GM15510 (cell line): ENCODE results near the gene FIGLA.

Experiments
- POLR2A ChIP-seq: IDR thresholded peaks from 3 replicates; pipeline ENCODE4 v1.6.1; 2011; ENCODE audit warnings: borderline replicate concordance; ENCODE audit not compliant: insufficient read length; ENCODE audit errors: extremely low read depth

FIGLA gene

DNA sequence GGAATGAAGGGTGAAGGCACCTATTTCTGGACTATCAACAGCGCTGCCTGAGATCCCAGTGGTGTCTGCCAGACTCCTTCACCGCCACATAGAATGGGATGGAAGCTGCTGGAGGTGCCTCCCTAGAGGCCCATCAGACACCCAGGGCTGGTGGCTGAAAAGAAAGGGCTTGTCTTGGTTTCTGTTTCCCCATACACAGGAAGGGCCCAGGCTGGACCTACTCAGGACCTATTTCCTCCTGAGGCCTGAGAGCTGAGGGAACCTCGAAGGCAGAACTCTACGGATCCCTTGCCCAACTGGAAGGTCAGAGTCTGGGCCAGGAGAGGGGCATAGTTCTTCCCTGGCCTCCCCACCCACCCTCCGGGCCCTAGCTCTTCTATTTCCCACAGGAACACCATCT is 32.8 kb upstream of the FIGLA start:
- no peak for TF ChIP-seq POLR2A

DNA sequence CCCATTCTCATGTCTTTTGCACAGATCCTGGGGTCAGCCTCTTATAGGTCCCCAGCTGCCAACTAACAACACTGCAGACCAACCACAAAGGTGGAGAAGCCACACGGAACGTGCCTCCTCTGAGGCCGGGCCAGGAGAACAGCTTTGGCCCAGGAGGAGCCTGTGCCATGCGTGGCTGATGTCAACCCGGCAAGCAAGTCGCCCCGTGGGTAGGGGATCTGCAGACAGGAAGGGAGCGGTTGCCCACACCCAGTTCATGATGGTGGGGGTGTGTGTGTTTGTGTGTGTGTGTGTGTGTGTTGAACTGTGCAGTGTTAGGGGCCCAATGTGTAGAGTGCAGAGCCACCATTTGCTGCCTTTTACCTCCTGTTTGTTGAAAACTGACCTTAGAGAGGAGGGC is 32.4 kb upstream of the FIGLA start:
- no peak for TF ChIP-seq POLR2A

DNA sequence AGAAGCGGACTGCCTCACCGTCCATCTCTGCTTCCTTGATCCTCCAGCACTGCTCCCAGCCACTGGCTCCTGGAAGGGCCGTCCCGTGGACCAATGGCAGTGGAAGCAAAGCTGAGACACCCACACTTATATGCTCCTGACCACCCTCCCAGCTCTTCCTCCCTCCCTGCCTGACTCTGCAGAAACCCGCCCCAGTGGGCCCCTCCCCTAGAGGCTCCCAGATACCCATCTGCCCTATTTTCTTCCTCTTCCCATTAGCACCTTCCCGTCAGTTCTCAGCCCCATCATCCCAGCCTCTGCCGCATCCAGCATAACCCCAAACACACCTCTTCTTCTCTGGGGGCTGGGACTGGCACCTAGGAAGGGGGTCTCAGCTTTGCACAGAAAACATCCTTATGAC is 30.1 kb upstream of the FIGLA start, which contains the start of gene CLEC4F:
Gene CLEC4F (minus strand): TSS at position 101 of the 400 bp plus-strand sequence. CDS start 76 bp downstream, at position 25.
- TF ChIP-seq POLR2A, result no peak

DNA sequence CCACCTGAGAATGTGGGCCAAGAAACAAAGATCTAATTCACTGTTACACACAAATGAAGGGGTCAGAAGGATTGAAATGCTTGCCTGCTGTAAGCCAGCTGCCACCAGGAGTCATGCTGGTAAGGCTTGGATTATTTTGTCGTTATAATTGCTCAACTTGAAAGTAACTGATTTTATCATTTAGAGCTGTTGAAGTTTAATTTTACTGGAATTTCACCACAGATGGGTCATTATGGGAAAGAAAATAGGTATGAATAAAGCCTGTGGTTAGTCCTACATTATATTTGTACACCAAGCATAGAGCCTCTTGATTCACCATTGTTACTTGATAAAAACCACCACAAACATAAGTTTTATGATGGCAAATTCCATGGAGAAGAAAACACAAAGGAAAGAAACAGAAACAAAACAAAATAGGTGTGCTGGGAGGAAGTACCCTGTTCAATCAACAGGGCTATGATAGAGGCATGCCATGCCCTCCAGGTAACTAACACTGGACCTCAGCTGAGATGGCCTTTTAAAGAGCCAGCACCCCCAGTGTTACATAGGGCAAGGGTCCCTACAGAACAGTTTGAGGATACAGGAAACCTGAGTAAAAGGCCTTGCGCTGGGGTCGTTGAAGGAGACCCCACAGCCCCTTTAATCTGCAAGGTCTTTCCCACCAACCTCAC is 27.0 kb upstream of the FIGLA start:
- TF ChIP-seq POLR2A, result no peak

DNA sequence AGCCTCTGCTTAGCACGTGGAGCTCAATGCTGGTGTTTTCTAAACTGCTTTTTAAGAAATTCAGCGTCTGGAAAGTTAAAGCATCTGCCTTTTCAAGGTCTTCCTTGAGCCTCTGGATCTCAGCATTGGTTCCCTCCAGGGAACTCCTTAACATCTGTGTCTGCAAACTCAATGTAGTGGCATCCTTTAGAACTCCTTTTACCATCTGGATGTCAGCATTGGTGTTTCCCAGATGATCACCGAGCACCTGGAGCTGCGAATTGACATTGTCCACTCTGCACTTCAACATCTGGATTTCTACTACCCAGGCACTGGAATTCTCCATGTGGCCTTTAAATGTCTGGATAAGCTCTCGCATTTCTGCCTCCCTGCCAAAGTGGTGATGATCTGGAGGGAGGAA is 26.3 kb upstream of the FIGLA start:
- TF ChIP-seq POLR2A, result no peak

DNA sequence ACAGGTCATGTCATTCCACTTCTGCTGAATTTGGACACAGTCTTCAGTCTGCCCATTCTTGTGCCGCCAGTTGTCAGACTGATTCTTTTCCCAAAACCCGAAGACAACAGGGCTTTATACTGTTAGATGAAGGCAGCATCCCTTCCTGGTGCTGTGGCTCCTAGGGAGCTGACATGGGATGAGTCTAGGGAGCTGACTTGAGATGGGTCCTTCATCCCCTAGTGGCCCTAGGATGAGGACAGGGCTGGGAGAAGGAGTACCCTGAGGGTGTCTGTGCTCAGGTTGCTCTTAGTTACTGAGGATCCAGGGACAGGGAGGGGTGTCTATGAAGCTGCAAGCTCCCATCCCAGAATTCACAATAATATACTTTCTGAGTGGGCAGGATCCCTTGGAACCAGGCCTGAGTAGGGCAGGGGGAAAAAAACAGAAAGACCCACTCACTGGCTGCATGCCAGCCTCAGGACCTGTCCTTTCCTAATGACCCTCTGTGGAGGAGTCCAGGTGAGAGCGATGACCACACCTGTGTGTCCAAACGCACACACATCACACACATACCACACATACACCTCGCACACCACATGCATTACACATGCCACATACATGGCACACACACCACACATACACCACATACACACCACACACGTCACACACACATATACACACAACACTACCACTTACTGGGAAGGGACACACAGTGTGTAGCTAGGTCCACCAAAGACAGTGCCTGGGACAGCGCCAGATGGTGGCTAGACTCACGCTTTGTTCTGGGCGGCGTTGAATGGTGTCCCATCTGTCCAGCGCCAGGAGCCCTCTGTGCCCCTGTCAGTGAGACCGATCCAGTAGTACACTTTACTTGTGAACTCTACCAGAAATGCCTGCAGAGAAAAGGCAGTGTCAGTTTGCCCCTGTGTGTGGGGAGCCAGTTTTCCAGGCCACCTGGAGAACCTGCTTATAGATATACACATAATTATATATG is 18.8 kb upstream of the FIGLA start:
- TF ChIP-seq POLR2A, result no peak

DNA sequence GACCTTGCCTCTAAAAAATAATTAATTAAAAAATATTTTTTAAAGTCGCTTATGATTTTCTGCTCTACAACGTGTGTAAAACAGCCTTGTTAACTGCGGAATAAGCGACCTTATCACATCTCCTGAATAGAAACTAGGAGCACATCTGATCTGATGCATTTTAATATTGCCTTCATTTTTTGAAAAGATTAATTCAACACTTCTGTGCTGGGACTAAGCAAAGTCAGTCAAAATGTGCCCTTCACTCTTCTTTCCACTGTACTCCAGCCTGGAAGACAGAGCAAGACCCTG is 17.3 kb upstream of the FIGLA start:
- no peak for TF ChIP-seq POLR2A

DNA sequence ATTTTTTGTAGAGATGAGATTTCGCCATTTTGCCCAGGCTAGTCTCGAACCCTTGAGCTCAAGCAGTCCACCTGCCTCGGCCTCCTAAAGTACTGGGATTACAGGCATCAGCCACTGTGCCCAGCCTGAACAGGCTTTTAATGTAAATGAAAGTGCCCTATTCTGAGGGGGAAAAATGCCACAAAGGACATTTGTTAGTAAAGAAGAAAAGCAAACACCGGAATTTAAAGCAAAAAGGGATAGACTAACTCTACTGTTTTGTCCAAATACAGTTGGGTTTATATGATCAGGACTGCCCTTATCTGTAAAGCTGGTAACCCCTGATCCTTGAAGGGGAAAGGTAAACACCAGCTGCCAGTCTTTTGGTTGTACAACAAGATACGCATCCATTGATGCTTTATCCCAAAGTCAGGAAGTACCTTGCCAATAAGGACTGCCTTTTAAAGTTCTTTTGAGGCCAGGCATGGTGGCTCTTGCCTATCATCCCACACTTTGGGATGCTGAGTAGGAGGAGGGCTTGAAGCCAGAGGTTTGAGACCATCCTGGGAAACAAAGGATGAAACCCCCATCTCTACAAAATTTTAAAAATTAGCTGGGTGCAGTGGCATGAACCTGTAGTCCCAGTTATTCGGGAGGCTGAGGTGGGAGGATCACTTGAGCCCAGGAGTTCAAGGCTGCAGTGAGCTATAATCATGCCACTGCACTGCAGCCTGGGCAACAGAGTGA is 16.8 kb upstream of the FIGLA start:
- TF ChIP-seq POLR2A, result no peak

DNA sequence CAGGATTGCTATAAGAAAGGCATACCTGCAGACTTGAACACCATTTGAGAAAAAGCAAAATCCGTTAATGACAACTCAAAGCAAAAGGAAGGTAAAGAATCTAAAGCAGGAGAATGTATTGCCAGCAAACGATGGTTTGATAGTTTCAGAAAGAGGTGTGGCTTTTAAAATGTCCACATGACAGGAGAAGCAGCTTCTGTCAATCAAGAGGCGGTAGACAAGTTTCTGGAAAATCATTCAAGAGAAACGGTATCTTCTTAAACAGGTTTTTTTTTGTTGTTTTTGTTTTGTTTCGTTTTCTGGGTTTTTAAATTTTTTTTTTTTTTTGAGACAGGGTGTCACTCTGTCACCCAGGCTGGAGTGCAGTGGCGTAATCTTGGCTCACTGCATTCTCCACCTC is 16.2 kb upstream of the FIGLA start:
- no peak for TF ChIP-seq POLR2A

DNA sequence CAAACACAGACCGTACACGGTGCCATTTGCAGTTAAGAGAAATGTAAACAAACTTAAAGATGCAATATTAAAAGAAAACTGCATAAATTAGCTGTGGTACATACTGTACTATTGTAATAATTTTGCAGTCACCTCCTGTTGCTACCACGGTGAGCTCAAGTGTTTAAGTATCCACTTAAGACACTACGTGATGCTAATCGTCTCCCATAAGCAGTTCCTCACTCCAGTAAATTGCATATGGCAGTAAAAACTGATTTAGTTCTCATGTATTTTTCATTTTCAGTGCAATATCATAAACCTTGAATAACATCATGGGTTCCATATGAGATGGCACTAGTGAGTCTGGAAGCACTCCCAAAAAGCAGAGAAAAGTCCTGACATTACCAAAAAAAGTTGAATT is 15.6 kb upstream of the FIGLA start:
- TF ChIP-seq POLR2A, result no peak

DNA sequence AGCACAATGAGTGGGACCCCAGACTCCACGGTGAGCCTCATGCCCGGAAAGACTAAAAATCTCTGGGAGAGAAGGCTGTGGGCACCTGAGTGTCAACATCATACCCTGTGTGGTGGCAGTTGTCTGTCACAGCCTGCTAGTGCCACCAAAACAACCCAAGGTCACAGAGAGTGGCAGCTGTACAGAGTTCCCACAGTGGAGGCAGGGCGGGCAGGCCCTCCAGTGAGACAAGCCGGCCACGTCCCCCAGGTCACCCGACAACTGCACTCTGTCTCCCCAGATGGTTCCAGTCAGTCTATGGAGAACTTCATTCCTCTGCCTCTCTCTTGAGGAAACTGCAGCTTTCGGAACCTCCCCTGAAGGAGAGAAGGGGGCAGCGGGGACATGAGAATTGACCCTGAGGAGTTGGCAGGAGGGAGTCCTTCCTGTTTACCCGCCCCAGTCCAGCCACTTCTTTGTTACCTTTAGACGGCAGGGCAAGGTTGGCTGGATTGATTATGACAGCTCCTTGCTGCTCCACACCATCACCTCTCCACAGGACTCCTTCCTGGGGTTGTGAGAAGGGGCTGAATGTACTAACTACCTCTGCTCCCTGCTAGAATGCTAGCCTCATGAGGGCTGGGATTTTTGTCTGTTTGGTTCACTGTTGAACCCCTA is 11.3 kb upstream of the FIGLA start:
- TF ChIP-seq POLR2A, result no peak

DNA sequence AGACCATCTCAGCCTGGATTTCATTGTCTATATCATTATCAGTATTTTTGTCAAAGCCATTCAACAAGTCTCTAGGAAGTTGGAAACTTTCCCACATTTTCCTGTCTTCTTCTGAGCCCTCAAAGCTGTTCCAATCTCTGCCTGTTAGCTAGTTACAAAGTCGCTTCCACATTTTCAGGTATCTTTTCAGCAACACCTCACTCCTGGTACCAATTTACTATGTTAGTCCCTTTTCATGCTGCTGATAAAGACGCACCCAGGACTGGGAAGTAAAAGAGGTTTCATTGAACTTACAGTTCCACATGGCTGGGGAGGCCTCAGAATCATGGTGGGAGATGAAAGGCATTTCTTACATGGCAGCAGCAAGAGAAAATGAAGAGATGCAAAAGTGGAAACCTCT is 9.3 kb upstream of the FIGLA start:
- no peak for TF ChIP-seq POLR2A

DNA sequence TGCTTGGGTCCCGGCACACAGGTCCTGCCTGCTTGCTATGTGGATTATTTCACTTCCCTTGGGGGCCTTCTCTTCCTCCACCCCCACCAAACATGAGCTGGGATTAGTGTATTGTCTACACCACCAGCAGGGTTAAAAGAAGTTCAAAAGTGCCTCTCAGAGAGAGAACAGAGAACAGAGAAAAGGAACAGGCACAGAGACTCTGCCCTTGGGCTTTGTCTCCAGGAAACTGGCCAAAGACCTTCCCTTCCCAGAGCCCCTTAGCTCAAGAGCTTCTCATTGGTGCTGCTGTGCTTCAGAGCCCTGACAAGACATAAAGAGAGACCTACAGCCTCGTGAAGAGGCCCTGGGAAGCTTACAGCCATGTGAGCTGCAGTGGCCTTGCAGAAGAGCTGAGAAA is 7.1 kb upstream of the FIGLA start:
- no peak for TF ChIP-seq POLR2A

DNA sequence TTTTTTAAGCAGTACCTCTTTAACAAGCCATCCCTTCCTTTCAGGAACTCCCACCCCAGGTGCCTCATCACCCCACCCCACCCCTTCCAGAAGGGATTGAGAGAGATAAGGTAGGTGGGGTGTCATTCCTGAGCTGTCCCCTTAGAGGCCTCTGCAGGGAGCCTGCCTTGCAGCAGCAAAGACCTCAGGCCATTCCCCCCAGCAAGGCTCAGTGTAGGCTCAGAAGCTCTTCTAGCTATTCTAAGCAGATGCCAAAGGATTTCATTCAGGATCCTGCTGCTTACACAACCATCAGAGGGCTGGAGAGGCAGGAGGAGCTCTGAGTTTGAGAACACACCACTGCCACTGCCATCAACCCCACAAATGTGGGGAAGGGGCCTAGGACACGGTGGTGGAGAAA is 5.8 kb upstream of the FIGLA start:
- TF ChIP-seq POLR2A, result no peak
